OCI-LY3 (cell line): ENCODE data around the gene ZNF419.
A peak's percentile ranks its signal among the peaks of the same experiment; 100 is the strongest.

Experiments used
- H2AFZ ChIP-seq: fragments of 200-600, 300-600 bp; shearing (Covaris generic); 2 replicates; pipeline ENCODE4 v1.6.0; 2014; ENCODE audit warnings: antibody characterized with exemption, low read depth, low read length
- H3K27ac ChIP-seq: fragments of 200-600, 300-600 bp; sonication (generic); 2 replicates; pipeline ENCODE4 v1.5.1; 2014; ENCODE audit warnings: mild to moderate bottlenecking, low read length, moderate library complexity, mixed read lengths
- H3K27me3 ChIP-seq: fragments of 200-600, 300-600 bp; sonication (generic); 2 replicates; pipeline ENCODE4 v1.6.1; 2014; ENCODE audit warnings: low read depth, low read length, mixed read lengths
- H3K36me3 ChIP-seq: fragments of 200-600, 300-600 bp; sonication (generic); replicated peaks from 2 replicates; pipeline ENCODE3; 2014; ENCODE audit warnings: low read depth, low read length, mixed read lengths
- H3K4me1 ChIP-seq: fragments of 300-600, 200-600 bp; sonication (generic); 2 replicates; pipeline ENCODE4 v1.6.1; 2014; ENCODE audit warnings: low read length, mixed read lengths
- H3K4me2 ChIP-seq: fragments of 200-600, 300-600 bp; sonication (generic); 2 replicates; pipeline ENCODE4 v1.6.1; 2014; ENCODE audit warnings: low read length, mixed read lengths
- H3K4me3 ChIP-seq: fragments of 300-600, 200-600 bp; sonication (generic); 2 replicates; pipeline ENCODE4 v1.5.1; 2014; ENCODE audit warnings: antibody characterized with exemption, mild to moderate bottlenecking, low read length, moderate library complexity
- H3K79me2 ChIP-seq: fragments of 300-600, 200-600 bp; shearing (Covaris generic); 2 replicates; pipeline ENCODE4 v1.6.1; 2014; ENCODE audit warnings: mild to moderate bottlenecking, low read length, mixed read lengths
- H3K9ac ChIP-seq: fragments of 300-600, 200-600 bp; shearing (Covaris generic); 2 replicates; pipeline ENCODE4 v1.6.0; 2014; ENCODE audit warnings: mild to moderate bottlenecking, low read length, moderate library complexity
- H3K9me3 ChIP-seq: fragments of 200-600, 300-600 bp; shearing (Covaris generic); 2 replicates; pipeline ENCODE4 v1.6.1; 2014; ENCODE audit warnings: low read length, mixed read lengths; ENCODE audit not compliant: insufficient read depth
- H4K20me1 ChIP-seq: fragments of 200-600, 300-600 bp; sonication (generic); 2 replicates; pipeline ENCODE4 v1.6.1; 2016; ENCODE audit warnings: low read length, mixed read lengths; ENCODE audit not compliant: insufficient read depth
- EZH2phosphoT487 ChIP-seq: fragments of 200-600 bp; shearing (Covaris generic); IDR thresholded peaks from 2 replicates; pipeline ENCODE4 v1.6.1; 2018; ENCODE audit warnings: antibody characterized with exemption, mixed run types, low read depth
- TF ChIP-seq, protein P1 (sequence below): fragments of 200-600, 300-600 bp; sonication (generic); IDR thresholded peaks from 2 replicates; pipeline ENCODE4 v1.5.1; 2014; ENCODE audit warnings: antibody characterized with exemption, low read length, low read depth

ZNF419 gene

DNA sequence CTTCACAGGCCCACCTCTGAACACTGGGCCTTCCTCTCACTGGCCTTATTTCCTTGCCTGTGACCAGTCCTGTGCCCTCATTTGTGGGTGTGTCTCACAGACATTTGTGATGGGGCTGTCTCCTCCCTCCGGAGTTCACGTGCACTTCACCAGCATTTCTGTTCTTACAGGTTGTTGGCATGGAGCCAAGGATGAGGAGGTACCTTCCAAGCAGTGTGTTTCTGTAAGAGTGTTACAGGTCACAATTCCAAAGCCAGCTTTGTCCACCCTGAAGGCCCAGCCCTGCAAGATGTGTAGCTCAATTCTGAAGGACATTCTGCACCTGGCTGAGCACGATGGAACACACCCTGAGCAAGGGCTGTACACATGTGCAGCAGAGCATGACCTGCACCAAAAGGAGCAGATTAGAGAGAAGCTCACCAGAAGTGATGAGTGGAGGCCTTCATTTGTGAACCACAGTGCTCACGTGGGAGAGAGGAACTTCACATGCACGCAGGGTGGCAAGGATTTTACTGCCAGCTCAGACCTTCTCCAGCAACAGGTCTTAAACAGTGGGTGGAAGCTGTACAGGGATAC is 44.3 kb upstream of the ZNF419 start:
- TF ChIP-seq, protein P1, sequence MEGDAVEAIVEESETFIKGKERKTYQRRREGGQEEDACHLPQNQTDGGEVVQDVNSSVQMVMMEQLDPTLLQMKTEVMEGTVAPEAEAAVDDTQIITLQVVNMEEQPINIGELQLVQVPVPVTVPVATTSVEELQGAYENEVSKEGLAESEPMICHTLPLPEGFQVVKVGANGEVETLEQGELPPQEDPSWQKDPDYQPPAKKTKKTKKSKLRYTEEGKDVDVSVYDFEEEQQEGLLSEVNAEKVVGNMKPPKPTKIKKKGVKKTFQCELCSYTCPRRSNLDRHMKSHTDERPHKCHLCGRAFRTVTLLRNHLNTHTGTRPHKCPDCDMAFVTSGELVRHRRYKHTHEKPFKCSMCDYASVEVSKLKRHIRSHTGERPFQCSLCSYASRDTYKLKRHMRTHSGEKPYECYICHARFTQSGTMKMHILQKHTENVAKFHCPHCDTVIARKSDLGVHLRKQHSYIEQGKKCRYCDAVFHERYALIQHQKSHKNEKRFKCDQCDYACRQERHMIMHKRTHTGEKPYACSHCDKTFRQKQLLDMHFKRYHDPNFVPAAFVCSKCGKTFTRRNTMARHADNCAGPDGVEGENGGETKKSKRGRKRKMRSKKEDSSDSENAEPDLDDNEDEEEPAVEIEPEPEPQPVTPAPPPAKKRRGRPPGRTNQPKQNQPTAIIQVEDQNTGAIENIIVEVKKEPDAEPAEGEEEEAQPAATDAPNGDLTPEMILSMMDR = no peak
- TF ChIP-seq EZH2phosphoT487 = no peak
- Histone ChIP-seq H3K4me2 (no peak overlapping the region), H3K79me2 (peaks cover 53% of the 10 kb centered on the region), H3K4me1 (peaks cover 4% of the 10 kb centered on the region), H3K27me3 (no peaks in the 10 kb centered on the region), H4K20me1 (peaks cover 3% of the 10 kb centered on the region; the same call in 1 of the 2 replicates), H3K9me3 (no peaks in the 10 kb centered on the region), H3K36me3 (peaks cover 60% of the 10 kb centered on the region), H3K9ac (no peak overlapping the region), H3K27ac (no peak overlapping the region), H3K4me3 (no peak overlapping the region), H2AFZ (no peak overlapping the region)

DNA sequence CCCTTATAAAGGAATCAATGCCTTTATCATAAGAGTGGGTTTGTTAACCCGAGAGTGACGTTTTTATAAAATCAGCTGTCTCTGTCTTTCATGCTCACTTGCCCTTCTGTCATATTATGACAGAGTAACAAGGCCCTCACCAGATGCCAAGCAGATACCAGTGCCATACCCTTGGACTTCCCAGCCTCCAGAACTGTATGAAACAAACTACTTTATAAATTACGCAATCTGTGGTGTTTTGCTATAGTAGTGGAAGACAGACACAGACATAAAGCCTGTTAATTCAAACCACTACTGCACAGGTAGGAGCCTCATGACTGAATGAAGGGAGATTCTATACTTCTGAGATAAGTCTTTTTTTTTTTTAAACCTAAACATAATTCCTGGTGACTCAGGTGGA is 35.2 kb upstream of the ZNF419 start:
- Histone ChIP-seq H3K9ac (no peak overlapping the region), H3K79me2 (no peaks in the 10 kb centered on the region; the same call in none of the 2 replicates), H3K4me2 (no peak overlapping the region), H3K4me3 (no peak overlapping the region), H3K9me3 (no peaks in the 10 kb centered on the region), H3K36me3 (peaks cover 18% of the 10 kb centered on the region), H2AFZ (no peak overlapping the region), H4K20me1 (no peaks in the 10 kb centered on the region), H3K27ac (no peak overlapping the region), H3K4me1 (no peaks in the 10 kb centered on the region), H3K27me3 (no peaks in the 10 kb centered on the region)
- no peak for TF ChIP-seq EZH2phosphoT487
- TF ChIP-seq, protein P1 = no peak

DNA sequence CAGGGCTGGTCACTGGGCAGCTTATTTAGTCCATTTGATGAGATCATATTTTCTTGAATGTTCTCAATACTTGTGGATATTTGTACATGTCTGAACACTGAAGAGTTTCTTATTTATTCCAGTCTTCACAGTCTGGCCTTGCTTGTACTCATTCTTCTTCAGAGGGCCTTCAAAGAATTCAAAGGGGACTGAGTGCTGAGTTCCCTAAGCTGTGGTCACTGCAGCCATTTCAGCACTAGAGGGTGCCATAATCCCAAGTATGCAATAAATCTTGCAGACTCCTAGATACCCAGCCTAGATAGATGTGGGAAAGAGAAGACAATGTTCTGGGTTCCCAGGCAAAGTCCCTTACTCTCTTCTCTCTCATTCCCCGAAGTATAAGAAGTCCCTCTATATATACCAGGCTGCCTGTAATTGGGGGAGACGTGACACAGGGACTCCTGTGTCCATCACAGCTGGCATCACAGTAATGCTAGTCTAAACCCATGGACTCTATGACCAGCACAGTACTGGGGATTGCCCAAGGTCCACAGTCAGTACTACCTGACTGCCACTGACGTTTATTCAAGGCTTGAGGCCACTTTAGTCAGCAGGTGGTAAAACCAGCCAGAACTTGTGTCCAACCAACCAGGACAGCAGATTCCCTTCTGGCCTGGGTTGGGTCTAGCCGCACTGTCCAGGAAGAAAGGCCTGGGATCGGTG is 21.7 kb upstream of the ZNF419 start:
- H4K20me1 ChIP-seq = no peaks in the 10 kb centered on the region
- no peak overlapping the region for H2AFZ ChIP-seq
- H3K27ac ChIP-seq = no peak overlapping the region
- no peak overlapping the region for H3K9ac ChIP-seq
- H3K4me1 ChIP-seq = no peaks in the 10 kb centered on the region
- 0 out of 2 replicates have a peak, but pooled peaks cover 4% of the 10 kb centered on the region for H3K79me2 ChIP-seq
- H3K4me3 ChIP-seq = no peak overlapping the region
- H3K27me3 ChIP-seq = no peaks in the 10 kb centered on the region
- TF ChIP-seq, protein P1 = peak; percentile 91
- TF ChIP-seq EZH2phosphoT487 = no peak
- H3K36me3 ChIP-seq = peaks cover 20% of the 10 kb centered on the region
- peaks cover 13% of the 10 kb centered on the region; the same call in 1 of the 2 replicates for H3K9me3 ChIP-seq
- no peak overlapping the region for H3K4me2 ChIP-seq

DNA sequence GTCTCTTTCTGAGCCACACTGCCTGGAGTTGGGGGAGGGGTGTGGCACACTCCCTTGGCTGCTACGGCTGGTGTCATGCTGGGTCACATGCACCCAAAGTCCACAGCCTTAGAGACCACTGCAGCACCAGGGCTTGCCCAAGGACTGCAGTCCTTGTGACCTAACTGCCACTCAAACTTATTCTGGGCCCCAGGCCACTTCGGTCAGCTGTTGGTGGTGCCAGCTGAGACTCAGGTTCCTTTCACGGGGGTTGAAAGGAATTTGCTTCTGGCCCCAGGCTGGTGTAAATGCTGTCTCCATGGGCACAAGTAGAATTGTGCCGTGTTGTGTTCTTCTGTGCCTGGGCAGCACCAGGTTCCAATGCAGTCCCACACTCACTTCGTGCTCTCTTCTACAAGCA is 21.1 kb upstream of the ZNF419 start:
- no peak for TF ChIP-seq EZH2phosphoT487
- TF ChIP-seq, protein P1 = no peak
- Histone ChIP-seq H3K27me3 (no peaks in the 10 kb centered on the region), H2AFZ (no peak overlapping the region), H3K4me2 (no peak overlapping the region), H3K9me3 (peaks cover 17% of the 10 kb centered on the region; the same call in 1 of the 2 replicates), H3K79me2 (0 out of 2 replicates have a peak, but pooled peaks cover 4% of the 10 kb centered on the region), H3K36me3 (peaks cover 26% of the 10 kb centered on the region), H4K20me1 (no peaks in the 10 kb centered on the region), H3K9ac (no peak overlapping the region), H3K27ac (no peak overlapping the region), H3K4me1 (no peaks in the 10 kb centered on the region), H3K4me3 (no peak overlapping the region)
